Thoracic aorta (tissue), 2 donors: ENCODE results near the gene SMIM15. TPM values are rescaled to one million over a fixed set of nuclear protein-coding genes. Genes with fewer than 3 reads are reported as not detected.

Experiments
- ATAC-seq: fragments of 150-250 bp; one replicate; pipeline ENCODE4 v1.8.0; 2017; ENCODE audit warnings: low read depth; ENCODE audit not compliant: insufficient number of reproducible peaks, low FRiP score
- DNase-seq: peaks from one replicate; pipeline ENCODE4 v3.0.0-alpha.2; 2020; ENCODE audit warnings: low spot score
- H3K27ac ChIP-seq, 2 donors: fragments of 200-600 bp; sonication (generic); 1 replicate in 1 of 2; 2 replicates in 1 of 2; pipeline ENCODE4 v1.5.1; 2016; ENCODE audit warnings: mild to moderate bottlenecking in 2 of 2, moderate library complexity in 2 of 2
- H3K27me3 ChIP-seq: fragments of 200-600 bp; sonication (generic); replicated peaks from 2 replicates; pipeline ENCODE4 v1.6.0; 2016; ENCODE audit warnings: mild to moderate bottlenecking; ENCODE audit not compliant: insufficient read depth
- H3K36me3 ChIP-seq: fragments of 200-600 bp; sonication (generic); one replicate; pipeline ENCODE4 v1.5.1; 2016
- H3K4me1 ChIP-seq, 2 donors: fragments of 200-600 bp; sonication (generic); 1 replicate in 1 of 2; 2 replicates in 1 of 2; pipeline versions ENCODE4 v1.5.1 to v1.6.0; 2016; ENCODE audit warnings: low read depth in 2 of 2, mild to moderate bottlenecking in 1 of 2; ENCODE audit not compliant: control insufficient read depth in 1 of 2
- H3K4me3 ChIP-seq: fragments of 200-600 bp; sonication (generic); 2 replicates; pipeline ENCODE4 v1.5.1; 2016; ENCODE audit warnings: mild to moderate bottlenecking
- H3K9me3 ChIP-seq: fragments of 200-600 bp; sonication (generic); 2 replicates; pipeline ENCODE4 v1.5.1; 2016
- CTCF ChIP-seq: fragments of 200-600 bp; sonication (generic); IDR thresholded peaks from one replicate; pipeline ENCODE4 v1.5.1; 2019; ENCODE audit warnings: antibody characterized with exemption
- total RNA-seq, 2 donors: library from RNA; depleted of rRNA; stranded (reverse); fragments of >200 nt; gene quantifications; one replicate each; pipeline versions ENCODE4 v1.1.0 to v1.2.3, GENCODE V29; 2016

Gene SMIM15
- total RNA-seq, 2 donors from 2014 or later: 21.3 to 23.9 TPM

DNA sequence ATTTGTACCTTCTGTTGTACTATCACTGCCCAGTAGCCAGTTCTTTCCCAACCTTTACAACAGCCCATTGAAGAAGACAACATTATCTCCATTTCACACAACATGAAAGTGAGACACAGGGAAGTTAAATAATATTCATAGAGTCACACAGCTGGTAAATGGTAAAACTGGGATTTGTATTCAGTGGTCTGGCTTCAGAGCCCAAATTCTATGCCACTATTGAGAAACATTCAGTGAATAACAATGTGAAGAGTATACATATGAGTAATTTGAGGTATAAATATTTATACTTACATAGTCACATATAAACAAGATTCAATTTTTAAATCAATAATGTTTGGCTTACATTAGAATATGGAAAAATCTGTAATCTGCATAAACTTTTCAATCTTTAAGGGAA is 13.8 kb downstream of the SMIM15 start:
- H3K27ac ChIP-seq: no peak overlapping the region
- no peak for DNase-seq
- no peak for ATAC-seq

GRCh38 chr5:61142811-61143210 is 19.5 kb downstream of the SMIM15 start:
- Histone ChIP-seq H3K27ac (no peak overlapping the region), H3K4me1 (no peaks in the 10 kb centered on the region)
- no peak for TF ChIP-seq CTCF

More for the DNA sequence above, 13.8 kb downstream of the SMIM15 start:
- Histone ChIP-seq H3K4me1 (no peaks in the 10 kb centered on the region), H3K4me3 (no peak overlapping the region), H3K9me3 (no peaks in the 10 kb centered on the region), H3K36me3 (no peaks in the 10 kb centered on the region), H3K27me3 (no peaks in the 10 kb centered on the region)
- TF ChIP-seq CTCF: no peak

GRCh38 chr5:61142391-61142790 is 19.9 kb downstream of the SMIM15 start:
- Histone ChIP-seq H3K36me3 (no peaks in the 10 kb centered on the region), H3K27me3 (no peaks in the 10 kb centered on the region), H3K4me3 (no peak overlapping the region), H3K9me3 (no peaks in the 10 kb centered on the region), H3K27ac (no peak overlapping the region), H3K4me1 (no peaks in the 10 kb centered on the region)
- DNase-seq (no peak), ATAC-seq (no peak)
- no peak for TF ChIP-seq CTCF

More at GRCh38 chr5:61142811-61143210, 19.5 kb downstream of the SMIM15 start:
- no peaks in the 10 kb centered on the region for H3K36me3 ChIP-seq
- ATAC-seq (no peak), DNase-seq (no peak)
- no peaks in the 10 kb centered on the region for H3K9me3 ChIP-seq
- H3K27me3 ChIP-seq: no peaks in the 10 kb centered on the region
- H3K4me3 ChIP-seq: no peak overlapping the region

GRCh38 chr5:61141801-61142200 is 20.5 kb downstream of the SMIM15 start:
- Histone ChIP-seq H3K36me3 (no peaks in the 10 kb centered on the region), H3K4me1 (no peaks in the 10 kb centered on the region), H3K27me3 (no peaks in the 10 kb centered on the region), H3K4me3 (no peak overlapping the region), H3K9me3 (no peaks in the 10 kb centered on the region), H3K27ac (no peak overlapping the region)
- TF ChIP-seq CTCF: no peak
- ATAC-seq (no peak), DNase-seq (no peak)

GRCh38 chr5:61139931-61140330 is 22.3 kb downstream of the SMIM15 start:
- TF ChIP-seq CTCF: no peak
- no peak overlapping the region for H3K4me3 ChIP-seq

More at GRCh38 chr5:61139931-61140330, 22.3 kb downstream of the SMIM15 start:
- H3K9me3 ChIP-seq: no peaks in the 10 kb centered on the region
- H3K27ac ChIP-seq: no peak overlapping the region
- no peak for ATAC-seq
- H3K27me3 ChIP-seq: no peaks in the 10 kb centered on the region
- no peak for DNase-seq
- no peaks in the 10 kb centered on the region for H3K36me3 ChIP-seq
- H3K4me1 ChIP-seq: no peaks in the 10 kb centered on the region
